HG03354 (cell line): ENCODE data around the gene EHD4.

Experiments used
- ATAC-seq: cut with Tn5 transposase; IDR thresholded peaks from one replicate; pipeline ENCODE4 v1.9.1; 2021; ENCODE audit warnings: mild to moderate bottlenecking; ENCODE audit not compliant: unreplicated experiment, poor library complexity, severe bottlenecking

The EHD4 gene

GRCh38 chr15:41872166-41872747 is 100.1 kb downstream of the EHD4 start:
- ATAC-seq = no peak

DNA sequence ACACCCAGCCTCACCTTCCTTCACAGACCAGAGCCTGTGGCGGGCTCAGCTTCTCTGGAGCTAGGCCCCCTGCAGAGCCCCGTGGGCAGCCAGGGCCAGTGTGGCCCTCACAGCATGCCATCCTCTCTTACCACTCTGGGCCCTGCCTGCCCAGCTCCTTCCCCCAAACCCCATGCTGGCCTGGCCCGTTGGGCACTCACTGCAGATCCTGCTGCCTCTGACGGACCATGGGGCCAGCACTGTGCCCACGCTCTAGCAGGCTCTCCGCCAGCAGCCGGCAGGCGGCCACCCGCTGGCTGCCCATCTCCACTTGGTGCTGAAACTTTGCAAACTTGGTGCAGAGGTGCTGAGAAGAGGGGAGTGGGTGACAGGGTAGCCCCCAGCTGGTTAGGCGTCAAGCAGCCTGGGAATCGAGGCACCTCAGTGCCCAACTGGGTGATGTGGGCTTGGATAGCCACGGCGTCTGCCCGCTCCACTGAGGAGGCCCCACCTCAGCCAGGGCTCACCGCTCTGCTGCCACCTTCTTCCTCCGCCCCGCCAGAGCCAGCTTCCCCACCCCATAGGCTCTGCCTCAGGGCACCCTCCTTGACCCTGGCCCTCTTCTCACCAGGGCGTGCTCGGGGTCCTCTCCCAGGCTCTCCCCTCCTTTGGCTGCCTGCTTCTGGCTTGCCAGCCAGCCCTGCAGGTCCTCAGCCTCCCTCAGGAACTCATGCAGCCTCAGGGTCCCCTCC is 101.0 kb downstream of the EHD4 start:
- no peak for ATAC-seq

- ATAC-seq = no peak
Measured at GRCh38 chr15:41870689-41871081, 101.7 kb downstream of the EHD4 start.

GRCh38 chr15:41869770-41870688 is 102.3 kb downstream of the EHD4 start:
- no peak for ATAC-seq

- ATAC-seq = no peak
Measured at GRCh38 chr15:41868321-41868720, 104.0 kb downstream of the EHD4 start.

- ATAC-seq = no peak
Measured at GRCh38 chr15:41866872-41867579, 105.3 kb downstream of the EHD4 start.

DNA sequence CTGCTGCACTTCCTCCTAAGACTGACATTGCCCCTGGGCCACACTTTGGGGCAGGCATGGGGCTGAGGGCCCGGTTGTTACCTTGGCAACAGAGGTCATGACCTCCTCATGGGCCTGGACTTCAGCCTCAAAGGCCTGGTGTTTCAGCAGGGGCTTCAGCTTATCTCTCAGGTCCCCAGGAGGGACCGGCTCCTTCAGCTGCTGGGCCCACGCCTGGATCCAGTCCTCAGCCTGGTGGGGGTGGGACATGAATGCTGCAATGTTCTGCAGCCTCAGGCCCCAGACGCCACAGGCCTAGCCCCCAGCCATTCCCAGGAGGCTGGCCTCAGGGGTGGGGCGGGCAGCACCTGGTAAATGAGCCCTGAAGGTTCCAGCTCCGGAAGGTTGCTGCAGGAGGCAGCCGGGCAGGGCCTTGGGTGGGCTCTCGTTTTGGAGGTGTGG is 106.1 kb downstream of the EHD4 start:
- no peak for ATAC-seq

DNA sequence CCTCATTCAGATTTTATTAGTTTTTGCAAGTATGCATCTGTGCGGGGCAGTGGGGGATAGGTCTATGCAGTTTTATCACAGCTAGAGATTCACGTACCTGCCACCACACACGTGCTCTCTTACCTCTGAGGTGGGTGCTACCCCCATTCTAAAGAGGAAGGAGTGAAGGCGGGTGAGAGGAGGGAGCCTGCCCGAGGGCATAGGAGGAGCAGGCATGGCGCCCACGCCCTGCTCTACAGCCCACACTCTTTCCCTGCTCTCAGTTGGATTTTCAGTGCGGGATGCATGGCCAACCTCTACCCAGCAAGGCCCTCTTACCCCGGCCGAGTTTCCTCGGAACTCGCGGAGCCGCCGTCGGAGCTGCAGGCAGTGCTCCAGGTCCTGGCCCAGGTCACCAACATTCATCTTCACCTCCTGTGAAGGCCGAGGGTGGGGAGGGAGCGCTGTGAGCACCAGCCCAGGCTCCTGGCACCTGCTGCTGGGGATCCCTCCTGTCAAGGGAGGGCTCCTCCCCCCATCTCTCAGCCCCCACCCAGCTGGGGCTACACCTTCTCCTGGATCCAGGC is 106.8 kb downstream of the EHD4 start:
- no peak for ATAC-seq

DNA sequence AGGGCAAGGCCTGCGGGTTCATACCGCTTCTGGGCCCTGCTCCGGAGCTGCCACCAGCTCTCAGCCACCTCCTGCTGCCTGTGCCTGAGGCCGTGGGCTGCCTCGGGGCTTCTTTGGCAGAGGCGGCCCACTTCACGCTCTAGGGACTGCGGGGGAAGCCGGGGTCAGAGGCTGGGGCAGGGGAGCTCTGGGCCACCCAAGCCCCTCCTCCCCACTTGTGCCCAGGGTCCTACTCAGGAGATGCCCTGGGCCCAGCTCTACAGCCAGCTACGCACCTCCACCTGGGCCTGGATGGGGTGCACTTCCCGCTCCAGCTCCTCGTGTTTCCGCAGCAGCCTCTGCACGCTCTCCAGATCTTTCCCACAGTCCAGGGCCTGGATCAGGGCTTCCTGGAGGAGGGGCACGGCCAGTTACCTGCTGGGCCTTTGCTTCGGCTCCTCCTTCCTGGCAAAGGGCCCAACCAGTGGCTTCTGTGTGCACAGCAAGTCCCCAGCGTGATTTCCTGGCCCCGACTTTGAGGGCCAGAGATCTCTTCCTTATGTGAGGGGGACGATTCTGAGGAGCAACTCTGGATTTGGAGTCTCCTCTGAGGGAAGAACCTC is 109.7 kb downstream of the EHD4 start:
- no peak for ATAC-seq

DNA sequence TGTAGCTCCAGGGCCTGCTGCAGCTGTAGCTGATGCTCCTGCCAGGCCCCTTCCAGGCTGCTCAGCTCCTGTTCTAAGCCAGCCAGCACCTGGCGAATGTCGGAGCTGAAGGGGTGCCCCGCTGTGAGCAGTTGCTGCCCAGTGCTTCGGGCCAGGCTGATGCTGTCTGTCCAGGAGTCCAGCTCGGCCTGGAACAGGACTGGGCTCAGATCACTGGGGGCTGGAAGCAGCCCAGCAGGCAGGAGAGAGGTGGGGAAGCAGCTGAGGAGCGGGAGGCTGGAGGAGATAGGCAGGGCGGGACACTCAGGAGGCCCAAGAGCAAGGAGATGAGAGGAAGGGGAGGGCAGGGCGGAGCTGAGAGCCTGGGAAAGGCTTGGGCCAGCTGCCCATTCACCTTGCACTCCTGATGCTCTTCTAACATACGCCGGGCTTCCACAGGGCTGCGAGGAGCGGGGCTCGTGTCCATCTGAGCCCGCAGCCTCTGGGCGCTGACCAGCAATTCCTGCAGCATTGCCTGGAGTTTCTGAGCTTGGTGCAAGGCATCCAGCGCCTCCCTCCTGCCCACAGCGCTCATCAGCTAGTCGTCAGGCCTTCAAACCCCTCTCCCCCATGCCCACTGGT is 110.5 kb downstream of the EHD4 start:
- no peak for ATAC-seq

DNA sequence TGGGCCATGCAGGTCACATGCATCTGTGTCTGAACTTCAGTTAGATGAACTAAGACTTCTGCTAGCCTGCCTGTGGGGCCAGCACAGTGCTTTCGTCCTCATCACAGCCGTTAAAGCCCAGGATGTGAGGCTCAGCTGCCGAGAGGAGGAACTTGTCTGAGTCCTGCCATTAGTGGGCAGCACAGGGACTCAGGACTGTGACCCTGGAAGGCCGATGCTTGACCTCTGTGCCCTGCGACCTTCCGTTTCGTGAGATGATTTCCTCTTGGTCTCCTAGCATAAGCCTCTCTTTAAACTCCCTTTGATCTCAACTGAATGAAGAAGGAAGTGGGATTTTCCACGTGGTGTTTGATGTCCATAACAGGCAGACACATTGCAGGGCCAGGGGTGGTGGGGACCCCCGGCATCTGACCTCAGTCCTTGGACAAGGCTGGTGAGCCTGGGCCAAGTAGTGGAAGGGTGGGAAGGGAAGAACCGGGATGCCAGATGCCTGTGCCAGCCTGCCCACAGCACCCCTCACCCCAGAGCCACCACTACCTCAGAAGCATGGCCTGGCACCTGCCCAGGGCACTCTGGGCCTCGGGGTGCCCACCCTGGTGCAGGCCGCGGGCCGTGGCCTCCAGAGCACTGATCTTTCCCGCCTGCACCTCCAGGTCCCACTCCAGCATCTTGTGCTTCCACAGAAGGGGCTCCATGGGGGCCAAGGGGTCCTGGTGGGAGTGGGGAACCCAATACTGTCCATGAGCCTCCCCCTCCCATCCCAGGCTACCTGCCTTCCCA is 112.1 kb downstream of the EHD4 start:
- no peak for ATAC-seq

GRCh38 chr15:41858756-41859155 is 113.6 kb downstream of the EHD4 start:
- ATAC-seq = no peak

GRCh38 chr15:41857316-41857715 is 115.0 kb downstream of the EHD4 start:
- no peak for ATAC-seq

GRCh38 chr15:41856716-41857115 is 115.6 kb downstream of the EHD4 start:
- no peak for ATAC-seq

DNA sequence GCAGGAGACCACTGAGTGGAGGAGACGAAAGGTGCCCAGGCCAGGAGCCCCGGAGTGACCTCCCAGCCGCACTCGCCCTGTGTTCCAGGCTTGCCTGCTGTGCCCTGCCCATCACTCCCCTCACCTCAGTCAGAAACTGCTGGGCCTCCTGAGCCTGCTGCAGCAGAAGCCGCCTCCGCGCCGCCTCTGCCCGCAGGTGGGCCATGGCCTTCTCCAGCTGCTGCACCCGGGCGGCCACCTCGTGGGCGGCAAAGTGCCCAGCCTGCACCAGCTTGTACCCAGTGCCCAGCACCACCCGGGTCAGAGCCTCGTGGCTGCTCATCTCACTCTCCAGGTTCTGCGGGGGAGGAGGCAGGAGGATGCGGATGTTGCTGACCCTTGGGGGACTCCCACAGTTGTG is 116.1 kb downstream of the EHD4 start:
- ATAC-seq = no peak

DNA sequence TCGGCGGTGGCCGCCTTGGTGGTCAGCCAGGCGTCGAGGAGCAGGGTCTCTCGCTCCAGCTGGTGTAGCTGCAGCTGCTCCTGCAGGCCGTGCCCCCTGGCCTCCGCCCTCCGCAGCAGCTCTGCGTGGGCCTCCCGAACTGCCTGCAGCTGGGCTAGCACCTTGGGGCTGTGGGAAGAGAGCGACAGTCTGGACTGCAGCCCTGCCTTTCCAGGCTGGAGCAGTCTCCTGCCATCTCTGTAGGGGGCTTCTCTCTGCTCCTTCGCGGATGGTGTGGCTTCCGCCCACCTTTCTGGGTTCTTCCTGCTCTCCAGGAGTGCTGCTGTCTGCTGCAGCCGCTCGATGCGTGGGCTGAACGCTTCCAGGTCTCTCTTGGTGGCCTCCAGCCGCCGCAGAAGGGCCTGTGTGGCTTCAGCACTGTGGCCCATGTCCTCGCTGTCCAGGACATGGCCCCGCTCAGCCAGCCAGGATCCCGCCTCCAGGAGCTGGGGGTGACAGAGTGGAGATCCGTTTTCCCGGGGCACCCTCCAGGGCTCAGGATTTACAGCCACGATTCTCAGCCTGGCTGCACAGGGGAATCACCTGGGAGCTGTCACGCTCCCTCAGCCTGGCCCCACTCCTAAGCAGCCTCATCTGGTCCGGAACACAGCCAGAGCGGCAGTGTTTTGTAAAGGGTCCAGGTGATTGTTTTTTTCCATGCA is 116.9 kb downstream of the EHD4 start:
- no peak for ATAC-seq

GRCh38 chr15:41854443-41854842 is 117.9 kb downstream of the EHD4 start:
- no peak for ATAC-seq

GRCh38 chr15:41853831-41854230 is 118.5 kb downstream of the EHD4 start:
- no peak for ATAC-seq
